Lower leg skin (tissue), 3 donors: Measurements from ENCODE around the gene TRIM6.

Source experiments
- CTCF ChIP-seq, 3 donors: fragments of 450-650 bp; IDR thresholded peaks; one replicate each; pipeline ENCODE4 v1.5.1; 2016; ENCODE audit warnings: antibody characterized with exemption in 3 of 3, mild to moderate bottlenecking in 3 of 3, moderate library complexity in 2 of 3
- POLR2A ChIP-seq, 2 donors: fragments of 450-650 bp; IDR thresholded peaks; one replicate each; pipeline ENCODE4 v1.6.1; 2016 to 2017; ENCODE audit warnings: antibody characterized with exemption in 2 of 2, mild to moderate bottlenecking in 1 of 2, moderate library complexity in 1 of 2

GRCh38 chr11:5646139-5646538 is 49.7 kb downstream of the TRIM6 start:
- TF ChIP-seq CTCF (IDR thresholded peaks at IDR 0.05) (no peak), POLR2A (IDR thresholded peaks at IDR 0.05) (no peak)
